ENCODE data around the gene CDK6.

CDK6 gene

GRCh38 chr7:92705831-92706230 lies 130.5 kb downstream of the CDK6 start:
- no peak for DNase-seq

- DNase-seq: no peak
Observed at GRCh38 chr7:92704858-92705257, 131.5 kb downstream of the CDK6 start.

GRCh38 chr7:92702535-92702934 lies 133.8 kb downstream of the CDK6 start:
- no peak for DNase-seq

GRCh38 chr7:92699966-92700514 lies 136.3 kb downstream of the CDK6 start:
- no peak for DNase-seq

GRCh38 chr7:92699560-92699959 lies 136.8 kb downstream of the CDK6 start:
- DNase-seq: no peak

- DNase-seq: no peak
Observed at GRCh38 chr7:92698237-92698841, 138.0 kb downstream of the CDK6 start.

- no peak for DNase-seq
Observed at GRCh38 chr7:92697414-92697813, 139.0 kb downstream of the CDK6 start.

GRCh38 chr7:92697012-92697411 lies 139.4 kb downstream of the CDK6 start:
- DNase-seq: no peak

- DNase-seq: no peak
Observed at GRCh38 chr7:92696584-92696983, 139.8 kb downstream of the CDK6 start.

GRCh38 chr7:92695308-92696261 lies 140.8 kb downstream of the CDK6 start:
- DNase-seq: no peak

- DNase-seq: no peak
Observed at GRCh38 chr7:92694211-92694610, 142.2 kb downstream of the CDK6 start.

- DNase-seq: no peak
Observed at GRCh38 chr7:92693519-92693918, 142.9 kb downstream of the CDK6 start.

GRCh38 chr7:92691578-92691977 lies 144.8 kb downstream of the CDK6 start:
- DNase-seq: no peak

GRCh38 chr7:92685136-92686042 lies 151.0 kb downstream of the CDK6 start:
- no peak for DNase-seq

GRCh38 chr7:92684274-92684673 lies 152.1 kb downstream of the CDK6 start:
- no peak for DNase-seq

- no peak for DNase-seq
Observed at GRCh38 chr7:92682903-92683539, 153.4 kb downstream of the CDK6 start.

- no peak for DNase-seq
Observed at GRCh38 chr7:92682330-92682729, 154.0 kb downstream of the CDK6 start.

GRCh38 chr7:92681633-92682032 lies 154.7 kb downstream of the CDK6 start:
- DNase-seq: no peak

- DNase-seq: no peak
Observed at GRCh38 chr7:92680442-92680841, 155.9 kb downstream of the CDK6 start.

- DNase-seq: no peak
Observed at GRCh38 chr7:92678291-92678920, 158.0 kb downstream of the CDK6 start.

- no peak for DNase-seq
Observed at GRCh38 chr7:92674379-92674778, 162.0 kb downstream of the CDK6 start.
